Myocyte (in vitro differentiated cells): Measurements from ENCODE around the gene STK32B. TPM values are rescaled to one million over a fixed set of nuclear protein-coding genes. Genes with fewer than 3 reads are reported as not detected.

Experiments used
- DNase-seq: peaks from one replicate; pipeline ENCODE4 v3.0.0-alpha.2; 2012; ENCODE audit warnings: low read depth
- total RNA-seq: library from RNA; depleted of rRNA; stranded (reverse); fragments of >200 nt; gene quantifications from 2 replicates; pipeline ENCODE4 v1.2.3, GENCODE V29; 2014

Gene STK32B
- total RNA-seq, 1 donor from 2014 or later = 0.29 TPM

GRCh38 chr4:5463936-5464650 is 412.8 kb downstream of the STK32B start:
- DNase-seq = no peak

DNA sequence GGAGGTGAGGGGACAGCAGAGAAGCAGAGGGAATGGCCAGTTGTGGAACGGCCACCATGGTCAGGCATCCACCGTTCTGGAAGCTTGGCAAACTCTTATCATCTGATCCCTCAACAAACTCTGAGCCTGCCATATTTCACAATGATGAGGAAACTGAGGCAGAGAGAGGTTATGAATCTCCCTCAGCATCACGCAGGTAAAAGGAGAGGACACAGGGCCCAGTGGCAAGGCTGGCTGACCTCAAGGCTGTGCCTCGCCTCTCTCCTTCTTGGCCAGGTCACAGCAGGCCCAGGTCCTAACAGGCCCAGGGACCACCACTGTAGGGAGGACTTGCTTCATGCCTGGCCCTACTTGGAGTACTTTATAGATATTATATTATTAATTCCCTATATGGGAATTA is 414.2 kb downstream of the STK32B start:
- DNase-seq = no peak

DNA sequence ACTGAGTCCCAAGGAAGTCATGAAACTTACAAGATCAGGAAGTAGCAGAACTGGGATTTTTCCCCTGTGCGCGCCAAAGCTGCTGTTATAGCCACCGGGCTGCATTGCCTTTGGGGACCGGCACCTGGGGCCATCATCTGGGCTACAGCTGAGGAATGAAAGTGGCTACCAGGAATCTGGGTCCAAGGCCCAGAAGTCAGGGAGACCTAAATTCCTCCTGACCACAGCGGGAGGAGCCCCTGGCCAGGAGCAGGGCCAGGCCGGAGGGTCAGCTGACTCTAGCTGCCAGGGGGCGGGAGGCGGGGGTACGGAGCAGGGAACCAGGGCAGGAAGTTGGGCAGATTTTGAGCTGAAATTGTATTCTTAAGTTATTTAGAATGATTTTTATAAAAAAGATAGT is 414.7 kb downstream of the STK32B start:
- no peak for DNase-seq

GRCh38 chr4:5467111-5467510 is 415.8 kb downstream of the STK32B start:
- no peak for DNase-seq

- DNase-seq = no peak
These were observed 418.0 kb downstream of the STK32B start for GRCh38 chr4:5469151-5469775.

DNA sequence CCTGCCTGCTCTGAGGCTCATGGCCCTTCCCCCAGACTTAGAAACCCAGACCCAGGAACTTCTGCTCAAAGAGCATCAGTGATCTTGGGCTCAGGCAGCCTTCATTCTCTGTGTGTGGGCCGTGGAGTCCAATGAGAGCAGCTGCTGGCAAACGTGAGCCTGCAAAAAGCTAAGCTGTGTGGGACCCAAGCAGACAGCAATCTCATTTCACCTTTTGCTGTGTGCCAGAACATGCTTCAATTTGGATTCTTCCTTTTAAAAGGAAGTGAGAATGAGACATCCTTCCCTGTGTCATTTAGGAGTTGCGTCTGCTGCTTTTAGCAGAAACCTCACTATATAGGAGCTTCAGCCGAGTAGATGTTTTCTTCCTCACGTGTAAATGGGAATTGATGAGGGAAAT is 418.6 kb downstream of the STK32B start:
- no peak for DNase-seq

- no peak for DNase-seq
These were observed 419.3 kb downstream of the STK32B start for GRCh38 chr4:5470318-5471198.

- no peak for DNase-seq
These were observed 419.9 kb downstream of the STK32B start for GRCh38 chr4:5471206-5471605.

DNA sequence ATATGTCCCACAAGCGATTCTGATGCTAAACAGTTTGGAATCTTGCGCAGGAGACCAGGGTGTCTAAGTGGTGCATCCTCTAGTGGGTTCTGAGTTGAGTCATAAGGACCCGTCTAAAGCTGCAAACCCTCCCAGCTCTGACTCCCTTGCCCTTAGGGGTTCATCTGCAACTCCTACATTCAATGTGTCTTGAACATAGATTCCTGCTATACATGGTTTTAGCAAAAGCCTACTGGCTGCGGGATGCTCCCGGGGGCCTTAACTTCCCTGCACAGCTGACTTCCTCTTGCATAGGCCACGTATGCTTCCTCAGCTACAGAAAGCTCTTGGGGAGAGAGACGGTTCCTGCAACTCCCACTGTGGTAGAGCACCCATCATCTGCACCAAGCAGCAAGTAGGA is 420.4 kb downstream of the STK32B start:
- no peak for DNase-seq

- peak; percentile 58 for DNase-seq
These were observed 420.9 kb downstream of the STK32B start for GRCh38 chr4:5472160-5472591.

DNA sequence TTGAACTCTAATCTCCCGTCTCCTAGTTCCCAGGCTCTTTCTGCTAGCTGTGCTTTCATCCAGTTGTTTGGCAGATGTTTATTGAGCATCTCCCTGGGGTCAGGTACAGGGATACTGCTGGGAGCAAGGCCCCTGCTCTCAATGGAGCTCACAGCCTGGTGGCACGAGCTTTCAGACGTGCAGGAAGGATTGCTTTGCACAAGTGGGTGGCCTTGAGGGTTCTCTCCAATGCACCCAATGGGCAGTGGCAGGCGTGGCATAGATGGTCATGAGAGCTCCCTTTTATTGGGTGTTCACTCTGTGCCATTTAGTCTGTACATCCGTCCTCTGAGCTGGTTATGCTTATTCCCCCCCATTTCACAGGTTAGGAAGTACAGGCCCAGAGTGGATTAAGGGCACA is 421.8 kb downstream of the STK32B start:
- DNase-seq = no peak

- DNase-seq = no peak
These were observed 423.5 kb downstream of the STK32B start for GRCh38 chr4:5474756-5475155.

GRCh38 chr4:5477613-5478012 is 426.3 kb downstream of the STK32B start:
- no peak for DNase-seq

DNA sequence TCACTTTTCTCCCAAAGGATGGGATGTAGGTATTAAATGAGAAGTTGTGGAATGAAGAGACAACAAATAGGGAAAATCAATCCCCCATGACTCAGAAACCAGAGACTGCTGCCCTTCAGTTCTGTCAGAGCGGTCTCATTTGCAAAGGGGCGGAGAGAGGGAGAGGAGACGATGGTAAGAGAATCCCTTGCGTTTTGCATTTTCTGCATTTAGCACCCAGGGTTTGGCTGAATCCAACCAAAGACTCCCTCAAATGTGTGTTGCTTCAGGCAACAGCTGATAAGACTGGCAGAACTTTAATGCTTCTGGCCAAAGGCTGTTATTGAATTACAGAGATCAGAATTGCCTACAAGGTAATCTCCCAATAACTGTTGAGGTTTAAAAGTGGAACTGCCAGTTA is 426.9 kb downstream of the STK32B start:
- DNase-seq = no peak

DNA sequence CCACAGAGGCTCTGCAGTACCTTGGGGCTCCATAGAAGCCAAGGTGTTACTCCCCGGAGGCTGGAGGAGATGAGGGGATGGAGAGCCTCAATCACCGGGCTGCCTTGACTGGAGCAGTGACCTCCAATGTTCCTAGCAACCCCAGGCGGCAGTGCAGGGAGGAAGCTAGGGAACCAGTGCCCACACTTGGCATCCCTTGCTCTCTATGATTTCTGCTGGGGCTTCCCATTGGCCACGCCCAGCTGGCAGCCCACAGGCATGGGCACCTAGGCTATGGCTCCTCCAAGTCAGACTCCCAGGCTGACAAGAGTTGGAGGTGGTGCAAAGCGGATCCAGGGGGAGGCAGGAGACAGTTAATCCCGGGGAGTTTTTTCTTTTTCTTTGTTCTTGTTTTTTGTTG is 427.4 kb downstream of the STK32B start:
- no peak for DNase-seq

DNA sequence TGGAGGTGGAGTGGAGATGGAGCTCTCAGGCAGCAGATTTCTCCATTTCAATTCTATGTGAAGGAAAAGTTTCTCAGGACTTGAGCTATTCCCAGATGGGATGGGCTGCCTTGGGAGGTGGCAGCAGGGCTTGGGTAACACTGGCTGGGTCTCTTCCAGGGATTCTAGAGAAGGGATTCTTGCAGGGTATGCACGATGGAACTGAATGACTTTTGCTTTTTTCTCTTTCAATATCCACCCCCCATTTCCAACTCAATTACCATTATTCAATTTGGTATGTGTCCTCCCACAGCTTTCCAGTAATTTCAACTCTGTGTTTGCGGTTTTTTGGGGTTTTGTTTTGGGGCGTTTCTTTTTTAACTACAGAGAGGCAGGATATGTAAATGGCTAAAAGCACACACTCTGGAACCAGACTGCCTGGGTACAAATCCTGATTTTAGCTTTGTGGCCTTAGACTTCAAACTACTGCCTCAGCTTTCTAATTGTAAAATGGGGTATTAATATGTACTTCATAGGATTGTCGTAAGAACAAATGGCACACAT is 428.3 kb downstream of the STK32B start:
- no peak for DNase-seq

DNA sequence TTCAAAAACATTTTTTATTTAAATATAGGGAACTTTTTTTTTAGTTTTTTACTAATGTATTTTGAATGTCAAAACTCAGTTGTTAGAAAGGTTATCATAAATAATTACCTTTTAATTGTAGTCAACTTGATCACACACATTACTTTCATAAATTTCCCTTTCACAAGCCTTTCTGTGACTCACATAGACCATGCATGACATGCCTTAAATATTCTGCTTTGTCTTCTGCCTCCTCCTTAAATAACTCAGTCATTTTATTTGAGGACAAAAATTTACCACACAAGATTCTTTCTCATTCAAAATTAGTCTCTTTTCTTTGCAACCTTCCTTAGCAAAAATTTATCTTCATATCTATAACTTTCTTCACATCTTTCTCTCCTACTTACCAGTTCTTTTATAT is 437.1 kb downstream of the STK32B start:
- DNase-seq = no peak

- DNase-seq = no peak
These were observed 438.0 kb downstream of the STK32B start for GRCh38 chr4:5489260-5489659.

- no peak for DNase-seq
These were observed 446.2 kb downstream of the STK32B start for GRCh38 chr4:5497489-5497888.

DNA sequence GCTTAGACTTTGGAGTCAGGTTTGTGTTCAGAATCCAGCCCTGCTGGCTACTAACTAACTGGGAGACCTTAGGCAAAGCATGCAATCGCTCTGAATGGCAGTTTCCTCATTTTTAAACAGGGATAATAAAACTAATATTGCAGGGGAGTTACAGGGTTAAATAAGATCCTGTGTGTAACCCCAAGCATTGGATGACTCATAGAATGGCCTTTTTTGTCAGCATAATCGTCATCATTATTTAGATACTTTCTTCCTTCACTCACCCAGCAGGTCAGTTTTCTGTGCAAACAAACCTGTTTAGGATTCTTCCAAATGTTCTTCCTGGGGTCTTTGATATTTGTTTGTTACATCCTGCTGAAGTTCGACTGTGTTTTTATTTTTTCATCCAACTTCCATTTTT is 448.9 kb downstream of the STK32B start:
- peak; percentile 8 for DNase-seq

- DNase-seq = peak; percentile 94
These were observed 452.2 kb downstream of the STK32B start for GRCh38 chr4:5503336-5503936.
